Liver (tissue), 3 donors: Measurements from ENCODE around the gene BCAR3.

Experiments
- EGR1 ChIP-seq, 2 donors: IDR thresholded peaks; 2 replicates each; pipeline ENCODE4 v1.6.1; 2016 to 2018; ENCODE audit warnings: antibody characterized with exemption in 2 of 2, low read depth in 2 of 2
- GABPA ChIP-seq, 2 donors: IDR thresholded peaks in 1 of 2; conservative IDR thresholded peaks in 1 of 2; 2 replicates each; pipeline ENCODE4 v1.6.1; 2016; ENCODE audit warnings: antibody characterized with exemption in 2 of 2, mild to moderate bottlenecking in 1 of 2, moderate library complexity in 1 of 2
- HNF4A ChIP-seq, 2 donors: conservative IDR thresholded peaks; 2 replicates each; pipeline ENCODE4 v1.6.1; 2016; ENCODE audit warnings: antibody characterized with exemption in 2 of 2, mild to moderate bottlenecking in 2 of 2
- RAD21 ChIP-seq, 2 donors: IDR thresholded peaks; 2 replicates each; pipeline ENCODE4 v1.6.1; 2016; ENCODE audit warnings: antibody characterized with exemption in 2 of 2, mild to moderate bottlenecking in 2 of 2
- SP1 ChIP-seq: IDR thresholded peaks from 2 replicates; pipeline ENCODE4 v1.6.1; 2018; ENCODE audit warnings: antibody characterized with exemption, mild to moderate bottlenecking
- TAF1 ChIP-seq: conservative IDR thresholded peaks from 2 replicates; pipeline ENCODE4 v1.6.1; 2016; ENCODE audit warnings: antibody characterized with exemption, mild to moderate bottlenecking
- TF ChIP-seq, protein P1 (sequence below): fragments of 150-350 bp; IDR thresholded peaks from 2 replicates; pipeline ENCODE4 v1.5.1; 2017; ENCODE audit warnings: improper control_type of control experiment, low read depth, low read length; ENCODE audit not compliant: missing input control
- TF ChIP-seq, protein P2 (sequence below): IDR thresholded peaks from 2 replicates; pipeline ENCODE4 v1.6.1; 2016; ENCODE audit warnings: antibody characterized with exemption
- donor health status: healthy.
- donor health status: healthy.

DNA sequence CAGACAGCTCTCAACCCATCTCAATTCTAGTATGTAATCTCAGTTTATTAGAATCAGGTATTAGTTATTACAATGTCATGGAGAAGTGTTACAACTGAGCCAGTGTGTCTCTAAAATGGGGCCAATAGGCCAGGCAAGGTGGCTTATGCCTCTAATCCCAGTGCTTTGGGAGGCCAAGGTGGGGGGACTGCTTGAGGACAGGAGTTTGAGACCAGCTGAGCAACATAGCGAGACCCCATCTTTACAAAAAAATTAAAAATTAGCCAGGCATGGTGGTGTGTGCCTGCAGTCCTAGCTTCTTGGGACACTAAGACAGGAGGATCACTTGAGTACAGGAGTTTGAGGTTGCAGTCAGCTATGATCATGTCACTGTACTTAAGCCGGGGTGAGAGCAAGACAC lies 104.9 kb downstream of the BCAR3 start:
- TF ChIP-seq, protein P1, sequence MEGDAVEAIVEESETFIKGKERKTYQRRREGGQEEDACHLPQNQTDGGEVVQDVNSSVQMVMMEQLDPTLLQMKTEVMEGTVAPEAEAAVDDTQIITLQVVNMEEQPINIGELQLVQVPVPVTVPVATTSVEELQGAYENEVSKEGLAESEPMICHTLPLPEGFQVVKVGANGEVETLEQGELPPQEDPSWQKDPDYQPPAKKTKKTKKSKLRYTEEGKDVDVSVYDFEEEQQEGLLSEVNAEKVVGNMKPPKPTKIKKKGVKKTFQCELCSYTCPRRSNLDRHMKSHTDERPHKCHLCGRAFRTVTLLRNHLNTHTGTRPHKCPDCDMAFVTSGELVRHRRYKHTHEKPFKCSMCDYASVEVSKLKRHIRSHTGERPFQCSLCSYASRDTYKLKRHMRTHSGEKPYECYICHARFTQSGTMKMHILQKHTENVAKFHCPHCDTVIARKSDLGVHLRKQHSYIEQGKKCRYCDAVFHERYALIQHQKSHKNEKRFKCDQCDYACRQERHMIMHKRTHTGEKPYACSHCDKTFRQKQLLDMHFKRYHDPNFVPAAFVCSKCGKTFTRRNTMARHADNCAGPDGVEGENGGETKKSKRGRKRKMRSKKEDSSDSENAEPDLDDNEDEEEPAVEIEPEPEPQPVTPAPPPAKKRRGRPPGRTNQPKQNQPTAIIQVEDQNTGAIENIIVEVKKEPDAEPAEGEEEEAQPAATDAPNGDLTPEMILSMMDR: no peak
- TF ChIP-seq SP1 (no peak), EGR1 (IDR thresholded peaks at IDR 0.05; ENCODE audit: low read depth in 2 of 2) (no peak), RAD21 (IDR thresholded peaks at IDR 0.05) (no peak), GABPA (IDR thresholded peaks at IDR 0.05 in 1 of 2, conservative IDR thresholded peaks at IDR 0.05 in 1 of 2) (no peak), HNF4A (conservative IDR thresholded peaks at IDR 0.05) (no peak), TAF1 (no peak)
- TF ChIP-seq, protein P2, sequence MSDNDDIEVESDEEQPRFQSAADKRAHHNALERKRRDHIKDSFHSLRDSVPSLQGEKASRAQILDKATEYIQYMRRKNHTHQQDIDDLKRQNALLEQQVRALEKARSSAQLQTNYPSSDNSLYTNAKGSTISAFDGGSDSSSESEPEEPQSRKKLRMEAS: no peak
